ENCODE measurements around the gene RUFY4.

RUFY4 gene

DNA sequence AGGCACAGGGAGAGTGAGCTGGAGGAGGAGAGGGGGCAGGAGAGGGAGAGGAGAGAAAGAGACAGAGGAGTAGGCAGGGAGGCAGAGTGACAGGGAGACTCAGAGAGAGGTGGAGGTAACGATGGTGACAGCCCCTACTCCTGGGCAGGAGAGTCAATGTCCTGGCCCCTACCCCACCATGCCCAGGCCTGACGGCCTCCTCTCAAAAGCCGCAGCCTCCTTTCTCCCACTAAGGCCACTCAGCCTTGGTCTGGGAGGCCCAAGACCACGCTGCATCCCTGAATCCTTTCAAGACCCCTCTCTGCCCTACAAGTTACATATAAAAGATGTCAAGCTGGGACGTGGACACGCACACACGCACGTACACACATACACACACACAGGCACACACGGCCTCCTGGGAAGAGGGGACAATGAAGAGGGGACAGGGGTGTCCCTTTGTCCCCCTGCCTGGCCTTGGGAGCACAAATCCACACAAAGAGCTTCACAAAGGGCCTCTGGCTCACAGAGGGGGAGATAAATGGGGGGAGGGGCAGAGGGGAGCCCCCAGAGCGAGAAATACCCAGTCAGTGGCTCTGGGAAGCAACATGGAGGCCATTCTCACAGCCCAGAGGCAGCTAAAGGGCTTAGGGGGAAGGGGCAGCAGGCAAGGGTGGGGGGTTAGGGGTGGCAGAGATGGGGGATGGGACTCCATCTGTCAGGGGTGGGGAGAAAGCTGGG is 46.8 kb upstream of the RUFY4 start:
- TF ChIP-seq, protein P1, sequence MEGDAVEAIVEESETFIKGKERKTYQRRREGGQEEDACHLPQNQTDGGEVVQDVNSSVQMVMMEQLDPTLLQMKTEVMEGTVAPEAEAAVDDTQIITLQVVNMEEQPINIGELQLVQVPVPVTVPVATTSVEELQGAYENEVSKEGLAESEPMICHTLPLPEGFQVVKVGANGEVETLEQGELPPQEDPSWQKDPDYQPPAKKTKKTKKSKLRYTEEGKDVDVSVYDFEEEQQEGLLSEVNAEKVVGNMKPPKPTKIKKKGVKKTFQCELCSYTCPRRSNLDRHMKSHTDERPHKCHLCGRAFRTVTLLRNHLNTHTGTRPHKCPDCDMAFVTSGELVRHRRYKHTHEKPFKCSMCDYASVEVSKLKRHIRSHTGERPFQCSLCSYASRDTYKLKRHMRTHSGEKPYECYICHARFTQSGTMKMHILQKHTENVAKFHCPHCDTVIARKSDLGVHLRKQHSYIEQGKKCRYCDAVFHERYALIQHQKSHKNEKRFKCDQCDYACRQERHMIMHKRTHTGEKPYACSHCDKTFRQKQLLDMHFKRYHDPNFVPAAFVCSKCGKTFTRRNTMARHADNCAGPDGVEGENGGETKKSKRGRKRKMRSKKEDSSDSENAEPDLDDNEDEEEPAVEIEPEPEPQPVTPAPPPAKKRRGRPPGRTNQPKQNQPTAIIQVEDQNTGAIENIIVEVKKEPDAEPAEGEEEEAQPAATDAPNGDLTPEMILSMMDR (IDR thresholded peaks at IDR 0.05), result no peak
- no peak for DNase-seq
- Mint-ChIP-seq H3K27ac (peak overlapping the region; percentile 90), H3K27me3 (ENCODE audit: low read depth, poor library complexity) (peaks cover 10% of the 10 kb centered on the region), H3K4me1 (peaks cover 90% of the 10 kb centered on the region), H3K9me3 (no peaks in the 10 kb centered on the region), H3K36me3 (ENCODE audit: low read depth) (no peaks in the 10 kb centered on the region), H3K4me3 (no peak overlapping the region)

DNA sequence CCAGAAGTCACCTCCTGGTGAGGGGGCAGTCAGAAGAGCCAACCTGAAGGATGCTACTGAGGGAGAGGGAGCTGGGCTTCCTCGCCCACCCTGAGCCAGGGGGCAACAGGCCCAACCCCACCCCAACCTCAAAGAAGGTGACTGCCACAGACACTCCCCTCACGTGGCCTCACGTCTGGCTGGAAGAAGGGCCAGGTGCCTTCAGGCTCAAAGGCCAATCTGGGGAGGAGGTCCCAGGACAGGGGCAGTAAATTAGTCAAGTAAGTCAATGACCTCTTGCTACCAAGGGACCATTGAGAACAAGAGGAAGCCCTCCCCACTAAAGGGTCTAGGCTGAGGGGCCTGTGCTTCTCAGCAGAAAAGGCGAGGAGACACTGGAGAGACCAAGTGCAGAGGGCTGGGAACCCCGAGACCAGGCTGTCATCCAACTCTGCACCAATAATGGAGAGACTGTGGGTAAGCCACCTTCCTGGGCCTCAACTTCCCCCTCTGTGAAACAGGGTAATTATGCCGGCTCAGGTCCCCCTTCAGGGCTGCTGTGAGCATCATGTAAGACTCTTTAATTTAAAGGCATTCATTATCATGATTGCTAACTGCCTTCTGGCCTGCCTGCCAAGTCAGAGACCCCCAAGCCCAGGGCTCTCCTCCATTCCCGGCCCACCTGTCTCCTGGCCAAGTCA is 46.1 kb upstream of the RUFY4 start:
- no peak overlapping the region for H3K27ac Mint-ChIP-seq
- peaks cover 10% of the 10 kb centered on the region for H3K27me3 Mint-ChIP-seq (ENCODE audit: low read depth, poor library complexity)
- H3K36me3 Mint-ChIP-seq (ENCODE audit: low read depth), result no peaks in the 10 kb centered on the region
- no peak overlapping the region for H3K4me3 Mint-ChIP-seq
- H3K9me3 Mint-ChIP-seq, result no peaks in the 10 kb centered on the region
- TF ChIP-seq, protein P1 (IDR thresholded peaks at IDR 0.05), result no peak
- no peak for DNase-seq
- peaks cover 86% of the 10 kb centered on the region for H3K4me1 Mint-ChIP-seq

DNA sequence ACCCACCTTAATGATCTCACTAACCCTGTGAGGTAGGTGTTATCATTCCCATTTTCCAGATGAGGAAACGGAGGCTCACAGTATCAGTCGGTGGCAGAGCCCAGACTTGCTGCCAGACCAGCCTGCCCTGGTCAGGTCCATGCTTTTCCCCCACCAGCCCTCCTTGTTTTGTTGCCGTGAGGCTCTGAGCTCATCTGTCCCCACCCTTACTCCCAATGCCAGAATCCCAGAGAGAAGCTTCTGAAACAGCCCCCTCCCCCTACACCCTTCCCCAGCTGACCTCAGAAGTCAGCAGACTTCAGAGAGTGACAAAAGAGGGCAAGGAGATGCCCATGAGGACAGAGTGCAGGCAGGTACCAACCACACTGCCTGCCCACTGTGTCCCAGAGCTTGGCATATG is 45.4 kb upstream of the RUFY4 start:
- Mint-ChIP-seq H3K4me3 (no peak overlapping the region), H3K9me3 (no peaks in the 10 kb centered on the region), H3K27ac (no peak overlapping the region), H3K4me1 (peaks cover 80% of the 10 kb centered on the region), H3K36me3 (ENCODE audit: low read depth) (no peaks in the 10 kb centered on the region), H3K27me3 (ENCODE audit: low read depth, poor library complexity) (peaks cover 10% of the 10 kb centered on the region)
- DNase-seq, result no peak
- TF ChIP-seq, protein P1 (IDR thresholded peaks at IDR 0.05), result no peak

DNA sequence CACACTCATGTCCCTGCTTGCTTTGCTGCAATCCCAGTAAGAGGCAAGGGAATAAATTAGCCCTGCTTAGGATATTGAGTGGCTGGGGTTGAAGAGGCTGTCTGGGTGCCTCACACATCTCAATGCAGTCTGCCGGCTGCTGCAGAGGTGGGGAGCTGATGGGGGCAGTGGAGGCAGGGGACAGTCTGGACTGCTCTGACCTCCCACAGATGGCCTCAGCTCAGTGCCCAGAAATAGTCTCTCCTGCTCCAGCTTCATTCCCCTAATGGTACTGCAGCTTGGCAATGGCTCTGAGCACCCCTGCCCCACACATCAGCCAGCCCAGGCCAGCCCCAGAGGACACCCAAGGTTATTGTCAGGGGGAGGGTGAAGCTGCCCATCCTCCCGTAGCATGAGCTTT is 44.7 kb upstream of the RUFY4 start:
- no peak for DNase-seq
- H3K27ac Mint-ChIP-seq, result no peak overlapping the region
- H3K27me3 Mint-ChIP-seq (ENCODE audit: low read depth, poor library complexity), result peaks cover 10% of the 10 kb centered on the region
- TF ChIP-seq, protein P1 (IDR thresholded peaks at IDR 0.05), result no peak
- no peaks in the 10 kb centered on the region for H3K36me3 Mint-ChIP-seq (ENCODE audit: low read depth)
- no peaks in the 10 kb centered on the region for H3K9me3 Mint-ChIP-seq
- H3K4me1 Mint-ChIP-seq, result peaks cover 73% of the 10 kb centered on the region
- H3K4me3 Mint-ChIP-seq, result no peak overlapping the region

DNA sequence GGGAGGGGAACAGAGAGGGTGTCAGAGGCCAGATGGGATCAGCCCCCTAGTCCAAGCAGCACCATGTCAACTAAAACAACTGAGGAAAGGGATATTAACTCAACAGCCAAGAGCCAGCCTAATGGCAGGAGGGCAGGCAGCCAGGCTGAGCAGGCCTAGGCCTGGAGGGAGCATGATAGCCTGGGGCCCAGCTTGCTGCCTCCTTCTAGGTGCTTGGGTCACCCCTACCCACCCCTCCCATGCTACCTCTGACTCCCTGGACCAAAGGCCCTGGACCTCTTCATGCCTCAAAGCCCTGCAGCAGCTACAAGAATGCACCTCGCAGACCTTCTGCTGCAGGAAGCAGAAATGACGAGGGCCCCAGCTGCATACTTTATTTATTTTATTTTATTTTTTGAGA is 44.2 kb upstream of the RUFY4 start:
- DNase-seq, result no peak
- TF ChIP-seq, protein P1 (IDR thresholded peaks at IDR 0.05), result no peak
- no peaks in the 10 kb centered on the region for H3K36me3 Mint-ChIP-seq (ENCODE audit: low read depth)
- no peaks in the 10 kb centered on the region for H3K9me3 Mint-ChIP-seq
- no peak overlapping the region for H3K27ac Mint-ChIP-seq
- no peak overlapping the region for H3K4me3 Mint-ChIP-seq
- peaks cover 67% of the 10 kb centered on the region for H3K4me1 Mint-ChIP-seq
- peaks cover 9% of the 10 kb centered on the region for H3K27me3 Mint-ChIP-seq (ENCODE audit: low read depth, poor library complexity)

DNA sequence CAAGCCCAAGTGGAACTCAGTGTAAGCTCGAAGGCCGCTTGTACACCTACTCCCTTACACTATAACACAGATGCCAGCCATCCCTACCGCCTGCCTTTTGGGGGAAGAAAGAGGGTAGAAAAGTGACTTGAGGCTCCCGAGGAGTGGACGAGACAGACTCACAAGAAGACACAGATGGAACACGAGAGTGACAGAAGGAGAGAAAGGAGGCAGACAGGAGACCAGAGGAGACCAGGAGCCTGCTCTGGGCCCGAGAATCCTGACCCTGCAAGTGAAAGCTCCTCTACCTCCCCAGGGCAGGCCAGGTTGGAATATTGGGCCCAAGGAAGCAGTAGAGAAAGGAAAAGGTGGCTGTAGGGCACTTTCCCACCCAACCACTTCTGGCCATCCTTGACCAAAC is 42.8 kb upstream of the RUFY4 start:
- H3K27me3 Mint-ChIP-seq (ENCODE audit: low read depth, poor library complexity), result peaks cover 7% of the 10 kb centered on the region
- no peaks in the 10 kb centered on the region for H3K9me3 Mint-ChIP-seq
- TF ChIP-seq, protein P1 (IDR thresholded peaks at IDR 0.05), result no peak
- no peak for DNase-seq
- H3K4me1 Mint-ChIP-seq, result peaks cover 56% of the 10 kb centered on the region
- no peaks in the 10 kb centered on the region for H3K36me3 Mint-ChIP-seq (ENCODE audit: low read depth)
- no peak overlapping the region for H3K27ac Mint-ChIP-seq
- no peak overlapping the region for H3K4me3 Mint-ChIP-seq

All from nephron progenitor cell (in vitro differentiated cells).